ENCODE data around the gene APBA2.

DNA sequence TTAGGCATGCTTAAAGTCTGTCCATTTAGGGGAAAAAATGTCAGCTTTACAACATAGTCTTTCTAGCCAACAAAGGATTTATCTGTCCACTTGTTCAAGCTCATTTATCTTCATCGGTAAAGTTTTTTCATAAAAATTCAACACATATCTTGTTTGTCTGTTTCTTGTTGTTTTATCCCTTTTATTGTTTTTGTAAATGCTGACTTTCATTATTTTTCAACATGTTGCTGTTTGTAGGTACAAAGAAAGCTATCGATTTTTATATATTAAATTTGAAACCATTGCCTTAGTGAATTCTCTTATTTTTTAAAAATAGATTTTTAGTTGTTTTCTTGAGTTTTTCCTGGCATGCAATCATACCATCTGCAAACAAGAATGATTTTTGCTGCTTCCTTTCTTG, 198.1 kb downstream of the APBA2 start:
- no peak for TF ChIP-seq POLR2A (IDR thresholded peaks at IDR 0.05; ENCODE audit: low read length)
- no peak for TF ChIP-seq GATA1 (IDR thresholded peaks at IDR 0.05; ENCODE audit: low read depth, low read length)
